HG02571 (cell line): ENCODE measurements around the gene H2AZ2.
"Not testable (repeated sequence)": the region's sequence is repeated elsewhere in the genome, so short reads cannot be mapped to it uniquely, and the experiment has no call there.

Source experiments
- ATAC-seq: cut with Tn5 transposase; IDR thresholded peaks from one replicate; pipeline ENCODE4 v1.9.1; 2021; ENCODE audit warnings: mild to moderate bottlenecking, moderate library complexity; ENCODE audit not compliant: unreplicated experiment

The H2AZ2 gene

GRCh38 chr7:44787762-44788161 is 60.1 kb downstream of the H2AZ2 start:
- ATAC-seq = no peak

GRCh38 chr7:44787041-44787440 is 60.8 kb downstream of the H2AZ2 start:
- no peak for ATAC-seq

GRCh38 chr7:44785218-44785617 is 62.7 kb downstream of the H2AZ2 start:
- ATAC-seq = not testable (repeated sequence)

- ATAC-seq = no peak
Measured at GRCh38 chr7:44784364-44784763, 63.5 kb downstream of the H2AZ2 start.

- no peak for ATAC-seq
Measured at GRCh38 chr7:44783407-44783806, 64.5 kb downstream of the H2AZ2 start.

- ATAC-seq = no peak
Measured at GRCh38 chr7:44782460-44782859, 65.4 kb downstream of the H2AZ2 start.
